NAMALWA (cell line): ENCODE results near the gene CAMK2N1.
"Not testable (repeated sequence)": the region's sequence is repeated elsewhere in the genome, so short reads cannot be mapped to it uniquely, and the experiment has no call there.

ENCODE experiments used
- DNase-seq: peaks from one replicate; pipeline ENCODE4 v3.0.0-alpha.2; 2015; ENCODE audit warnings: low spot score

CAMK2N1 gene

GRCh38 chr1:20496725-20497383 lies 10.8 kb upstream of the CAMK2N1 start:
- DNase-seq = not testable (repeated sequence)

- DNase-seq = no peak
These were observed 10.2 kb upstream of the CAMK2N1 start for GRCh38 chr1:20496241-20496661.

GRCh38 chr1:20495661-20496060 lies 9.7 kb upstream of the CAMK2N1 start:
- DNase-seq = no peak

GRCh38 chr1:20494609-20495311 lies 8.8 kb upstream of the CAMK2N1 start:
- no peak for DNase-seq

DNA sequence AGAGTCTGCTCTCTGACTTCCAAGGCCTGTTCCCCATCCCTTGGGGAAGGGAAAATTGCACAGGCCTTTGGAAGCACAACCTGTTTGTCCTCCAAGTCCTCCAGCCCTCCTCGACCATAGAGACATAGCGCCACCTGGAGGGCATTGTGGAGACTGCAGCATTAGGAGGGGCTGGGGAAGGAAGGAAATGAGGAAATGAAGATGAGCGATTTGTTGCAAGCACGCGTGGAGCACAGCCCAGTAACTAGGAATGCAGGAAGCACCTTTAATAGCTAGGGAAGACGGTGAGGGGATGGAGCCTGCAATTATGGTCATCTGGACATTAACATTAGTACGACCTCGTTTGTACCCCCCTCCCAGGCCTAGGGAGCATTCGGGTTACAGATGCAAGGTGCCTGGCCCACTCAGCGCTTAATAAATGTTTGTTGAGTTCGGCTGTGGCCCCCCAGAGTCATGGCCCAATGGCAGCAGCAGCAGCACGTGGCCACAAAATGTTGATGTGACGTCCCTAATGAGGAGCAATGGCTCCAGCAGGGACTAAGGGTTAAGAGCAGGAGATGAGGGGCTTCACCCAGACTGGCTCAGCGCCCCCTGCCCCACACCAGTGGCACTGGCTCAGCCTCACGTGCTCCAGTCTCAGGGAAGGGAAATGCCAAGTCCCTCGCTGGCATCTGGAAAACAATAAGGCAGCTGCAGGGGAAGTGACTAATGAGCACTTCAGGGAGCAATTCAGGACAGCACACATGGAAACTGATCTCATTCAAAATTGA lies 8.0 kb upstream of the CAMK2N1 start:
- DNase-seq = peak; percentile 92

DNA sequence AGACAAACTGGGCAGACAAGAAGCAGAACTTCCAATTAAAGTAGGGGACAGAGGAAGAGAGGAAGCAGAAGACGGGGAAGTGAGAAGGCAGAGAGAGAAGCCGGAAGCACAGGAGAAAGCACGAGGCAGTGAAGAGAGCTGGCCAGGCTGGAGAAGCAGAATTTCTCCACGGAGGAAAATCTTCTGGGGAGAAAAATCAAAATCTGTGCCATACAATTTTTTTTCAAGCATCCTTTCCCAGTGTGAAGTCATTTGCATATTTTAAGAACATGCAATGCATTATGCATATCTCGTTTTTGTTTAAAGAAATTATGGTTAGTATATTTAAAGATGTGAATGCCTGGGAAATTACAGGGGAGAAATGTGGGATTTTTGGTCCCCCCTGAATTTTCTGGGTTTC lies 7.3 kb upstream of the CAMK2N1 start:
- DNase-seq = no peak

DNA sequence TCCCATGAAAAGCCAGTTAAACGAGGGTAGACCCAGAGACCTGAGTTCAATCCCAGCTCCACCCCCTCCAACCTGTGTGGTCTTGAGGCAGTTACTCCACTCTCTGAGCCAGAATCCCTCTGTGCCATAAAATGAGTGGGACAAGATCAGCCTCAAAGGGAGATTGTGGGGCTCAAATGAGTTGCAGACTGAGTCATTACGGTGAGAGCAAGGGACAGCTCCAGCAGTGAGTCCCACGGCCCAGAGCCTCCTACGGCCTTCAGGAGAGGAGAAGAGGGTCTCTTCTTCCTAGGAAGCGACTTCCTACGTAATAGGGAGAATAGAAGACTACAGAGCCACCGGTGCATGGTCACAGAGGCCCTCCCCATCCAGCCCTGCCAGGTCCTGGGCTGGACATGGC lies 6.7 kb upstream of the CAMK2N1 start:
- no peak for DNase-seq

- DNase-seq = no peak
These were observed 5.9 kb upstream of the CAMK2N1 start for GRCh38 chr1:20491866-20492265.

DNA sequence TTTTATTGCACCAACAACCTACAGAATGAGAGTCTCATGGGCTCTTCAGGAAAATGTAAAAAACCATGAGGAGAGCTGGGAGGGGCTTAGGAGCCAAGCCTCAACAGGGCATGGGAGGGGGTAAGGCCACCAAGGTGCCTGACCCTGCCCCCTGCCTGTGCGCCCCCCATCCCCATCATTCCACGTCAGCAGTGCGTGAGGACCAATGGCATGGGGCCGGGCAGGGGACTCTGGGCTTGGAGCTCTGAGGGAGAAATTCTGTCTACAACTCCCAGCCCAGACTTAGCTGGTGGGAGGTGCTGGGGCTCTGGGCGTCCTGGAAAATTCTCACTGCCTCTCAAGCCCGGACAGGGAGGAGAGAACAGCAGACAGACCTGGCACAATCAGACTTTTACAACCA lies 5.2 kb upstream of the CAMK2N1 start:
- no peak for DNase-seq

GRCh38 chr1:20487236-20487590 lies 1.2 kb upstream of the CAMK2N1 start:
- no peak for DNase-seq

GRCh38 chr1:20486457-20487235 lies 636 bp upstream of the CAMK2N1 start:
- DNase-seq = no peak

DNA sequence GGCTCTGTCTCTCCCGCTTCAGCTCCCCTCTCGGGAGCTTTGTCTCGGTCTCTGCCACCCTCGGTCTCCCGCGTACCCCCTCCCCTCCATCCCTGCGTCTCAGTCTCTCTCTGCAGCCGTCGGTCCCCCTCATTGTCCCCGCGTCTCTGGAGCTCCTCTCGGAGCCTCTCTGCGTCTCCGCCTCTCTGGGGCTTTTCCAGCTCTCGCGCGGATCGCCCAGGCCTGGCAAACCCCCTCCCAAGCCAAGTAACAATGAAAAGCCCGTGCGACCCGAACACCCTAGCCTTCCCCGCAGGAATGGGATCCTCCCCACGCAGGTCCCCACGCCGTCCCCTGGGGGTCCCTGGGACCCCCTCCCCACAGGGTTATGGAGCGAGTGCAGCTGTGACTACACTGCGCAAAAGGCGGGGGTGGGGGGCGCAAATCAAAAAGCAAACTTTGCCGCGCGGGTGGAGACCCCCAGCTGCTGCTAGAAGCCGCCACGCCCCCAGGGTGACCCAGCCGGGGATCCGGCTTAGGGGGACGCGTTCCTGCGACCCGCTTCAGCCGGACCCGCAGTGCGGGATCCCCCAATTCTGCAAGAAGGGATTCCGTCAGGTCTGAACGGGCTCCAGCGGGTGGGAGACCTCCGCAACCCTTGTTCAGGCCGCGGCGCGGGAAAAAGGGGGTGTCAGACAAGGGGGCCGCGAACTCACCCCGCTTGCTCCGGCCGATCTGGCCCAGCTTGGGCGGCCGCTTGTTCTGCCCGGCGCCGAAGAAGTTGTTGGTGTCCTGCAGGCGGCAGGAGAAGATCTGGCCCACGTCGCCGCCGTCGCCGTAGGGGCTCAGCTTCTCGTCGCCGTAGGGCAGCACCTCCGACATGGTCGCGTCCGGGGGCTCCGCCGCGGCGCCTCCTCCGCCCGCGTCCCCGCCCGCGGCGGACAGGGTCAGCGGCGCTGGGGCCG lies 1.2 kb downstream of the CAMK2N1 start:
- no peak for DNase-seq

- no peak for DNase-seq
These were observed 2.0 kb downstream of the CAMK2N1 start for GRCh38 chr1:20483833-20484518.

DNA sequence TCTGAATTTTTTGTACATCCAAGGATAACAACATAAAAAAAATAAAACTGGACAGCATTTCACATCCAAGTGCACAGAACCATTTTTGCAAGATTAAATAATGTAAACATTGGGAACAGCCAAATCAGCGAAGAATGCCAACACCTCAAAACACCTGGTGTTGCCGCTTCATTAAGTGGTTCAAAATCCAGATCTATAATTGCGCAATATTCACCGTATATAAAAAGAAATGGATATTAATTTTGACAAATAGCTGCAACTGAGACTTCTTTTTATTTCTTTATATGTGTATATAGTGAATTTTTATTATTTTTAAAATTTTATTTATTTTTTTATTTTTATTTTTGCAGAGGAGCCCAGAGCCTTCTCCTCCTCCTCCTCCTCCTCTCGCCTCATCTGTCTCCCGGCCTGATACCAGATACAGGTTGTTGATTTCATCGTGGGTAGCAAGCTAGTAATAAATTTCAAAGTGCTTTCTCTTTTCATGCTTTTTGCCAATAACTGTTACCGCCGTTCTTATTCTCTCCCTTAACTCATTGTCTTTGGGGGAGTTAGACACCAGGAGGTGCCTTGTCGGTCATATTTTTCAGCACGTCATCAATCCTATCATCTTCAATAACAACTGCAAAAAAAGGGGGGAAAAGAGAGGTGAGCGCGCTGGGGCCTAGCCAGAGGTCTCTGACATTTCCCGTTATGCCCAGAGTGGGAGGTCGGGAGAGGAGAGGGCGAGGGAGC lies 2.7 kb downstream of the CAMK2N1 start:
- DNase-seq = no peak

DNA sequence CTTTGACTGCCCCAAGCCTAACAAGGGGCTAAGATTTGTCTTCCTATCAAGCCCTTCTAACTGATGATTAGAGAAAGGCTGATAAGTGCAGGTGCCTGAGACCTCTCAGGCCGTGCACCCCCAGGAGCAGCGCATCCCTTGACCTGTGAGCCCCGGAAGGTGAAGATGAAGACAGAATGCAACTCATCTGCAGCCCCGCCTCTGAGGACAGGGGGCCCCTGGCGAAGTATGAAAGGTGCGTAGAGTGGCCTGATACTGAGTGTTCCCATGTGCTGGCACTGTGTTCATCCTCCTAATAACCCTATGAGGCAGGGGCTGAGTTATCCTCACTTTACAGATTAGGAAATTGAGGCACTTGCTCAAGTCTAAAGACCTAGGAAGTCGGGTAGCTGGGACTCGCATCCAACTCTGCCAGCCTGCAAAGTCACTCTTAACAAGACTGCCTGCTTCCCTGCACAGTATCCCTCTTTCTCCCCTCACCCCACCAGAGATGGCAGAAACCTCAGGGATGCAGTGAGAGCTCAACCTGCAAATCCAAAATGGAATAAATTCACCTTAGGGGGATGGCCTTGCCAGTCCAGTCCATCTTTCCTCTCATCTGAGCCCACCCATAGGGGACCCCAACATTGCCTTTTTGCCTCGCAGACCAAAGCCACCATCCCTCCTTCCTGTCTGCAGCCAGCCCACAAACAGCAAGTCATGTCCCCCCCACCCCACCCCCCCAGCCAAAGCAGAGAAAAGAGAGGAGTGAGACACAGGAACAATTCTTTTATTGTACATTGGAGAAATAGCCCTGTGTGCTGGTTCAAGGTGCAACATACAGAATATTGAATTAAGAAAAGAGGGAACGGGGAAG lies 4.1 kb downstream of the CAMK2N1 start:
- DNase-seq = no peak

DNA sequence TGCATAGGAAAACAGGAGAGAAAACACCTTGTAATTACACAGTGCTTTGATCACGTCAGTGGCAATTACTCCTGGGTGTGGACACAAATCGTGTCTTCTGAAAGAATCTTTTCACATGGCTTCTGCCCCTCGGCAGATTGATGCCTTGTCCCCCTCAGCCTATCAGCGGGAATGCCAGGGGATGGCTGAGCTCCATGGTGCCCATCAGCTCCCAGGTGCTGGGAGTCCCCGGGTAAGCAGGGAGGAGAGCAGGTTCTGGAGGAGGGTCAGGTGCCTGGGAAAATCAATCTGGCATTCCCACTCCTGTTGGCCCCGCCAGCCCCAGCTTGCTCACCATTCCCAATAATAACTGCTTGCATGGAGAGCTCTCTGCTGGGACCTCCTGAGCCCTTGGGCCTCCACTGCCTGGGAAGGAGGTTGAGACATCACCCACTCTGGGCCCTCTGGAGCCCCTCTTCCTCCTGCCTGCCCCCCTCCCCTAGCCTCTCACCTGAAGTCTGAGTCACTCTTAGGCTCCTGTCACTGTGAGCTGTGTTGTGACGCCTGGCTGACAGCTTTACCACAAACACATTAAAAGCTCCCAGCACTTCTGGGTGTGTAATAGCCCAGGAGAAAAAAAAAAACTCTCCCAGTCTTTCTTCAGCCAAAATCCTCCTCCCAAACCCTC lies 4.9 kb downstream of the CAMK2N1 start:
- no peak for DNase-seq

- DNase-seq = no peak
These were observed 5.6 kb downstream of the CAMK2N1 start for GRCh38 chr1:20480243-20480944.

GRCh38 chr1:20479840-20480239 lies 6.2 kb downstream of the CAMK2N1 start:
- no peak for DNase-seq
